ENCODE data around the gene RABEPK.
"Not testable (repeated sequence)": the region's sequence is repeated elsewhere in the genome, so short reads cannot be mapped to it uniquely, and the experiment has no call there.

RABEPK gene

DNA sequence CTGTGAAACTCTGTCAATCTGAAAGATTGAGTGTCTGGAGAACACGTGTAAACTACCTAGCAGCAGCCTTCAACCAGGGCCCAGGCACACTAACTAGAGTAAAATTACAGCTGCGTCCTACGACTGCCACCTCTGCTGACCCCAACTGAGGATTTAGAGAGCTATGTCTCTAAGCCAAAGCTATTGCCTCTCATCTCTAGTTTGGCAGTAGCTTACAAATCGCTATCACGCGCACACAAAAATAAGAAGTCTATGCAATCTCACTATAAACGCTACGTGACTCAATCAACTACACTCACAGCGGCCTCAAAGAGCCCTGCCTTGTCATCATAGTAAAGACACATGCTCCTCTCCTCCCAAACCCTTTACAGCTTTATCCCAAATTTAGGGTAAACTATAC lies 19.5 kb upstream of the RABEPK start:
- Mint-ChIP-seq H3K4me1 (ENCODE audit: low read depth in 2 of 2) (peaks cover 45 to 83% of the 10 kb centered on the region in 2 donors), H3K27me3 (no peaks in the 10 kb centered on the region), H3K36me3 (ENCODE audit: insufficient read depth) (peaks cover 23% of the 10 kb centered on the region), H3K4me3 (no peak overlapping the region), H3K27ac (peak overlapping the region in 1 of 2 donors; percentile 44), H3K9me3 (no peaks in the 10 kb centered on the region)
- no peak for ATAC-seq (replicated peaks)
- no peak for DNase-seq

DNA sequence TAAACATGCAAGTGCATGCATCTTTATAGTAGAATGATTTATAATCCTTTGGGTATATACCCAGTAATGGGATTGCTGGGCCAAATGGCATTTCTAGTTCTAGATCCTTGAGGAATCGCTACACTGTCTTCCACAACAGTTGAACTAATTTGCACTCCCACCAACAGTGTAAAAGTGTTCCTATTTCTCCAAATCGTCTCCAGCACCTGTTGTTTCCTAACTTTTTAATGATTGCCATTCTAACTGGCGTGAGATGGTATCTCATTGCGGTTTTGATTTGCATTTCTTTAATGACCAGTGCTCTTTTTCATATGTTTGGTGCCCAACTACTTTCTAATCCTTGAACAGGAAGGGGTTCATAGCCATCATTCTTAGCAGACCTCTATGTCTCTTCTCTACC lies 18.6 kb upstream of the RABEPK start:
- not testable (repeated sequence) for H3K9me3 Mint-ChIP-seq; H3K4me3 Mint-ChIP-seq; H3K27me3 Mint-ChIP-seq; DNase-seq; ATAC-seq (replicated peaks)
- peaks cover 39 to 78% of the 10 kb centered on the region in 2 donors for H3K4me1 Mint-ChIP-seq (ENCODE audit: low read depth in 2 of 2)
- H3K36me3 Mint-ChIP-seq (ENCODE audit: insufficient read depth) = peaks cover 28% of the 10 kb centered on the region
- peak overlapping the region in 1 of 2 donors; percentile 71 for H3K27ac Mint-ChIP-seq

DNA sequence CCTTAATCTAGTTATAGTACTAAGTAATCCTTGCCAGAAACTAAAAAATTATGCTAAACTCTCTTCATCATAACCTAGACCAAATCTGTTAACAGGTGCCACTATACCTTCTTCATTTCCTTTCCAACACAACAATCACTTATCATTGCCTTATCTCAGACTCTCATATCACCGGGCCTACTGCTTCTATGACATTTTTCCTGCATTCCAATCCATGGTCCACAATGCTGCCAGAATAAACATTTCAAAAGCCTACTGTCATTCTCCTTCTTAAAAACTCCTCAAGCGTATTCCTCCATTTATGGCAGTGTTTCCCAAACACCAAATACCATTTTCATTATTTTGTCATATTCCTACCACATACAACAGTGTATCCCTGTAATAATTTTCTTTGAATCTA lies 17.3 kb upstream of the RABEPK start:
- H3K9me3 Mint-ChIP-seq = no peaks in the 10 kb centered on the region
- H3K27ac Mint-ChIP-seq = peak overlapping the region in 1 of 2 donors; percentile 2
- no peak overlapping the region for H3K4me3 Mint-ChIP-seq
- DNase-seq = no peak
- ATAC-seq (replicated peaks) = no peak
- H3K36me3 Mint-ChIP-seq (ENCODE audit: insufficient read depth) = peaks cover 35% of the 10 kb centered on the region
- no peaks in the 10 kb centered on the region for H3K27me3 Mint-ChIP-seq
- H3K4me1 Mint-ChIP-seq (ENCODE audit: low read depth in 2 of 2) = peaks cover 44 to 82% of the 10 kb centered on the region in 2 donors

DNA sequence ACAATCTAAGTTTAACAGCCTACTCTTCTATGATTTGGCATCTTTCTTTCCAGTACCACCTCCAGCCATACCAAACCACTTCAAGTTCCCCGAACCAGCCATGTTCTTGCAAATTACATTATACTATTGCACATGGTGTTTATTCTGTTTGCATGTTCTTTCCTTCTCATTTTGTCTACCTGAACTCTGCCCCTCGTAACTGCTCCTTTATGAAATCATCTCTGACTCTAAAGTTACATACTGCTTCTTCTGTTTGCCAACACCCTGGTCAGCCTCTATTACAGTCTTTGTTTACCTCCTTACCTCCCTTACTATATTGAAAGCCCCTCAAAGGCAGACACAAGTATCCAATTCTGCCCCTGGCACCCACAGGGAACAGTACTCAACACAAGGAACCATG lies 16.8 kb upstream of the RABEPK start:
- no peaks in the 10 kb centered on the region for H3K9me3 Mint-ChIP-seq
- peaks cover 42 to 81% of the 10 kb centered on the region in 2 donors for H3K4me1 Mint-ChIP-seq (ENCODE audit: low read depth in 2 of 2)
- no peak for DNase-seq
- no peak overlapping the region for H3K4me3 Mint-ChIP-seq
- ATAC-seq (replicated peaks) = no peak
- H3K27me3 Mint-ChIP-seq = no peaks in the 10 kb centered on the region
- peaks cover 35% of the 10 kb centered on the region for H3K36me3 Mint-ChIP-seq (ENCODE audit: insufficient read depth)
- peak overlapping the region in 1 of 2 donors; percentile 2 for H3K27ac Mint-ChIP-seq

DNA sequence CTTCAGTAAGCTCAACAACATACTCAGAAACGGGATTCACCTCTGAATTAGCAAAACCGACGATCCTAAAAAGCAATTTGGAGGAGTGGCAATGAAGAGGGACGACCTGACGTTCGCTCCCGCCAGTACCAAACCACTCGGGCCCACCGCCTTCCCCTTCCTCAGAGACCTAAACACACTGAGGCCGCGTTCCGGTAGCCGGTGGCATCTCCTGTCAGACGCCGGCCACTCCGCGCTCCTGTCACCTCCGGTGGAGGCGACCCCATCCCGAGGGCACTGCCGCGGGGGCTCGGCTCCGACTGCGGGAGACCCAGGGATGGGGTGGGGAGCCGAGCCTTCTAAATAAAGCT lies 11.4 kb upstream of the RABEPK start:
- Mint-ChIP-seq H3K27me3 (no peaks in the 10 kb centered on the region), H3K27ac (peak overlapping the region; percentile 90 to 94), H3K9me3 (no peaks in the 10 kb centered on the region), H3K4me3 (peak overlapping the region; percentile 95 to 96), H3K4me1 (ENCODE audit: low read depth in 2 of 2) (peaks cover 25 to 32% of the 10 kb centered on the region in 2 donors), H3K36me3 (ENCODE audit: insufficient read depth) (peaks cover 41% of the 10 kb centered on the region)
- ATAC-seq (replicated peaks) (peak; percentile 13), DNase-seq (peak in 2 of 3 experiments; percentile 14 to 23)

DNA sequence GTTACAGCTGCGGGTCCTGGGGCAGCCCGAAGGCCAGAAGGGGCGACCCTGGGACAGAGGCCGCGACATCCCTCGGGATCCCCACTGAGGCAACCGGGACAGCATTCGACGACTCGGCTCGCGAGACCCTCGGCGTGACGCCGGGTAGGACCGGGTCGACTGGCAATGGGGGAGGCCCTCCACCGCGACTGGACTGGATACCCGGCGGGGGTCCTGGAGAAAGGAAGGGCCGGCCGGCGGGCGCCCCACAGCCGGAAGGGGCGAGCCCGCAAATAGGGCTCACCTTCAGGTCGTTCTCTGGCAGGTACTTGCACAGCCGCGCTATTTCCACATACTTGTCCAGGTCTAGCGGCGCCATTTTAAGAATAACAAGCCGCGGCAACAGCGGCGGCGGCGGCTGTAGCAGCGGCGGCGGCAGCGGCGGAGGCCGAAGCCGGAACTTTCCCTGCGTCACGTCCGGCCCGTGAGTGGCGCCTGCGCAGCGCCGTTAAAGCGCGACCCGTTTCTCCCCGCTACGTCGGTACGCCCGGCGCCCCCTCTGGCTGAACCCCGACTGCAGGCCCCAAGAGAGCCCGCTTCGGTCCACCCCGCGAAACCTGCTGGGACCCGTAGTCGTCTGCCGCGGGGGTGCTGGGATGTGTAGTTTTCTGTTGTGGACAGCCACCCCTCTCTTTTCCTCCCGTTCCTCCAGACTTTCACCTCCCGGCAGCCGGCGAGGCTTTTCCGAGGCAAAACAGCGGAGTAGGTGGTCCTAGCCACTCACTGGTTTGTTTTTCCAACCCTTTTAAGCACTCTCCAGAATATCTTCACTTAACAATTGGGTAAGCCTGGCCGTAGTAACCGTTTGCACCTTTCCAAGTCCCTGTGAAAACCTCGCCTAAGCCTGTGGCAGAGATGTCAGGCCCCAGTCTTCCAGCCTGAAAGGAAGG lies 10.7 kb upstream of the RABEPK start, which contains the start of gene PPP6C:
PPP6C (minus strand) TSS at position 443 of the 929 bp plus-strand sequence; CDS start at position 358, 85 bp downstream.
- ATAC-seq (replicated peaks) = peak; percentile 94
- no peaks in the 10 kb centered on the region for H3K27me3 Mint-ChIP-seq
- H3K4me3 Mint-ChIP-seq = peak within 1 kb of the TSS; percentile 95 to 96
- H3K4me1 Mint-ChIP-seq (ENCODE audit: low read depth in 2 of 2) = peaks cover 26 to 29% of the 10 kb centered on the region in 2 donors
- no peaks in the 10 kb centered on the region for H3K9me3 Mint-ChIP-seq
- H3K27ac Mint-ChIP-seq = peak within 1 kb of the TSS; percentile 90 to 94
- DNase-seq = peak; percentile 97 to 98 (median 97)
- peaks cover 36% of the 10 kb centered on the region for H3K36me3 Mint-ChIP-seq (ENCODE audit: insufficient read depth)

DNA sequence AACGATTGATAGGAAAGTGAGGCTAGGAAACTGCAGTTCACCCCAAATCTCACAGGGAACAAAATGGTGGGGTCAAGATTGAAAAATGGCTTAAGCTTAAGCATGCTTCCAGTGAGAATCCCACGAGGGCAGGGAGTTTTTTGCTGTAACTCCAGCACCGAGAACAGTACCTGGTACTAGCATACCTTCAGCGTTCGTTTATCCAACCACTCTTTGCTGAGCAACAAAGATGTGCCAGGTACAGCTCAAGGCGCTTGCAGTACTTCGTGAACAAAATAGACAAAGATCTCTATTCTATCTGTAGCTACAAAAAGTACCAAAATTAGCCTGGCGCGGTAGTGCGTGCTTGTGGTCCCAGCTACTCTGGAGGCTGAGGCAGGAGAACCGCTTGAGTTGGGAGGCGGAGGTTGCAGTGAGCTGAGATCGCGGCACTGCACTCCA lies 10.0 kb upstream of the RABEPK start:
- peaks cover 28% of the 10 kb centered on the region for H3K36me3 Mint-ChIP-seq (ENCODE audit: insufficient read depth)
- peak overlapping the region; percentile 95 to 96 for H3K4me3 Mint-ChIP-seq
- H3K9me3 Mint-ChIP-seq = no peaks in the 10 kb centered on the region
- ATAC-seq (replicated peaks) = no peak
- peaks cover 29 to 31% of the 10 kb centered on the region in 2 donors for H3K4me1 Mint-ChIP-seq (ENCODE audit: low read depth in 2 of 2)
- H3K27ac Mint-ChIP-seq = peak overlapping the region; percentile 90 to 94
- DNase-seq = no peak
- no peaks in the 10 kb centered on the region for H3K27me3 Mint-ChIP-seq

DNA sequence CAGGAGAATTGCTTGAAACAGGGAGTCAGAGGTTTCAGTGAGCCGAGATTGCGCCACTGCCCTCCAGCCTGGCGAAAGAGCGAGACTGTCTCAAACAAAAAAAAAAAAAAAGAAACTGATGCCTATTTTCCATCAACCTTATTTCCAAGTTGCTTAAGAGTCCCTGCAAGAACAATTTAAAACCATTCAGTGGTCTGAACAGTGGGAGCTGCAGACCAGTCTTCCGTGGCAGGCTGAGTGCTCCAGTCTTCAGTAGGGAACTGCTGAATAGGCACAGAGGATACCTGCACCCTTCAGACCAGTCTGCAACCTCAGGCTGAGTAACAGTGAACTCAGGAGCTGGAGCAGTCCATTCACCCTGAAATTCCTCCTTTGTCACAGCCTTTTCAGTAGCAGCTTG lies 5.9 kb upstream of the RABEPK start:
- peaks cover 10 to 21% of the 10 kb centered on the region in 2 donors for H3K4me1 Mint-ChIP-seq (ENCODE audit: low read depth in 2 of 2)
- H3K9me3 Mint-ChIP-seq; ATAC-seq (replicated peaks); H3K27me3 Mint-ChIP-seq; DNase-seq: not testable (repeated sequence)
- H3K36me3 Mint-ChIP-seq (ENCODE audit: insufficient read depth) = peaks cover 12% of the 10 kb centered on the region
- H3K27ac Mint-ChIP-seq = peak overlapping the region; percentile 60 to 80
- peak overlapping the region; percentile 77 to 78 for H3K4me3 Mint-ChIP-seq

DNA sequence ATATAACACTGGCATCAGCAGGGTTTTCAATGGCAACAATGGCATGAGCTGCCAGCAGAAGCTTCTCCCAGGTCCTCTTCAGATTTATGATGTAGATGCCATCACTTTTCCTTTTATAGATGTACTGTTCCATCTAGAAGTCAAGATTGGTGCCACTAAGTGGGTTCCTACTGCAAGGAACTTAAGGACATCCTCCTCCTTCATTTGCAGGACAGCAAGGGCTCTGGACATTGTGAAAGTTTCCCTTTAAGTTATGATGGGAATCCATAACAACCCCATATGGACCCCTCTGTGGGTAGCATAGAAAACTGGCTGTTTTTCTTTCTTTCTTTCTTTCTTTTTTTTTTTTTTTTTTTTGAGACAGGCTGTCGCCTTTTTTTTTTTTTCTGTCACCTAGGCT lies 4.8 kb upstream of the RABEPK start:
- Mint-ChIP-seq H3K4me1 (ENCODE audit: low read depth in 2 of 2) (peaks cover 11 to 20% of the 10 kb centered on the region in 2 donors), H3K36me3 (ENCODE audit: insufficient read depth) (peaks cover 12% of the 10 kb centered on the region), H3K27ac (peak overlapping the region in 1 of 2 donors; percentile 80), H3K4me3 (peak overlapping the region in 1 of 2 donors; percentile 78)
- not testable (repeated sequence) for DNase-seq; ATAC-seq (replicated peaks); H3K9me3 Mint-ChIP-seq; H3K27me3 Mint-ChIP-seq

DNA sequence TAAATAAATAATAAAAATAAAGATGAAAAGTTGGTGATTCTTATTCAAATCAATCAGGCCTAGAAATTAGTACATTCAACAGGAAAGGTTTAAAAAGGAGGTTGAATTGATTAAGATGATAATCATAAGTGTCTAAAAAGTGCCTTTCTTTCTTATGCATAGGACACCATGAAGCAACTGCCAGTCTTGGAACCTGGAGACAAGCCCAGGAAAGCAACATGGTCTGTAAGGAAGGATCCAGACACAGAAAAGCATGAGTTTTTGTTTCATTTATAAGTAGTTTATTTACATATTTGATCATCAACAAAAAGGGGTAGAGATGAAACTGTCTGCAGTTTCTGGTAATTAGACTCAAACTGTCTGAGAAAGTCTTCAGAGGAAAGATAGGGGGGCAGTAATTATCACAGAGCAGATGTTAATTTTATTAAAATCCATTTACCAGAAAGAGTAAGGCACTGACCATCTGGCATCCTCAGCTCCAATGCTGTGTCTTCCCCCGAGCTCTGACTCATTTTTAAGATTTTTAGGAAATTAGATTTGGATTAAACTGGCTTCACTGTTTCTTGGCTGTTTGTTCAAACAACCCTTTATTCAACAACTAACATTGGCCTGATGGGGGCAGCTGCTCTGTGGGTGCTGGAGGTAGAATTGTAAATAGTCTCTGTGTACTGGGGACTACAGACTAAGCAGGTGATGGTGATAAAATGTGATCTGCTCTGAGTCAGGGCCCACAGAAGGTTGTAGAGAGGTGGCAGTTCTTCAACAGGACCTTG lies 2.7 kb downstream of the RABEPK start:
- Mint-ChIP-seq H3K27me3 (no peaks in the 10 kb centered on the region), H3K4me3 (no peak overlapping the region), H3K36me3 (ENCODE audit: insufficient read depth) (peaks cover 35% of the 10 kb centered on the region), H3K27ac (no peak overlapping the region), H3K4me1 (ENCODE audit: low read depth in 2 of 2) (peaks cover 15 to 17% of the 10 kb centered on the region in 2 donors), H3K9me3 (no peaks in the 10 kb centered on the region)
- ATAC-seq (replicated peaks) (no peak), DNase-seq (no peak)

DNA sequence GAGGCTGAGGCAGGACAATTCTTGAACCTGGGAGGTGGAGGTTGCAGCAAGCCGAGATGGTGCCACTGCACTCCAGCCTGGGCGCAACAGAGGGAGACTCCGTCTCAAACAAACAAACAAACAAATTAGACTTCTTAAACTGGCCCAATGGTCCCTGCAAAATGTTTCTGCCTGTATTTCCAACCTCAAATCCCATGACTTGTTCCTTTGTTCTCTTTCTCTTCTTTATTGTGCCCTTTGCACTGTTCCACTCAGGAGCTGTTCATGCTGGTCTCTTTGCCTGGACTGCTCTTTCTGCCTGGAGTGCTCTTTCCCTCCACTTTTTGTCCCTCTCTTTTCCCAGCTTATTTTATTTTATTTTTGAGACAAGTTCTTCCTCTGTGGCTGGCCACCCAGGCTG lies 4.1 kb downstream of the RABEPK start:
- Mint-ChIP-seq H3K27me3 (no peaks in the 10 kb centered on the region), H3K9me3 (no peaks in the 10 kb centered on the region), H3K4me3 (no peak overlapping the region), H3K36me3 (ENCODE audit: insufficient read depth) (peaks cover 43% of the 10 kb centered on the region), H3K27ac (peak overlapping the region in 1 of 2 donors; percentile 5), H3K4me1 (ENCODE audit: low read depth in 2 of 2) (peaks cover 14 to 17% of the 10 kb centered on the region in 2 donors)
- no peak for DNase-seq
- no peak for ATAC-seq (replicated peaks)

DNA sequence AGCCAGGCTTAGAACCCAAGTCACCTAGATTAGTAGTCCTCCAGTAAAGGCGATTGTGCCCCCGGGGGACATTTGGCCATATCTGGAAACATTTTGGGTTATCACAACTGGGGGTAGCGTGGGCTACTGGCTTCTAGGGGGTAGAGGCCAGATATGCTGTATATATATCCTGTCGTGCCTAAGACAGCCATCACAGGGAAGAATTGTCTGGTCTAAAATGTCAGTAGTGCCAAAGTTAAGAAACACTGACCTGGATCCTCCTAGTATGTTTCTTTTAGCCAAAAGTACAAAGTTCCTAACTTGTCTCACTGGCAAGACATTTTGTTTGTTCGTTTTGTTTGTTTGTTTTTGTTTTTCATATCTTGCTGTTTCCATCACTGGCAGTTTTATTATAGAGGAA lies 13.8 kb downstream of the RABEPK start:
- ATAC-seq (replicated peaks) (no peak), DNase-seq (no peak)
- no peak overlapping the region for H3K4me3 Mint-ChIP-seq
- peak overlapping the region in 1 of 2 donors; percentile 13 for H3K27ac Mint-ChIP-seq
- H3K36me3 Mint-ChIP-seq (ENCODE audit: insufficient read depth) = peaks cover 46% of the 10 kb centered on the region
- H3K9me3 Mint-ChIP-seq = no peaks in the 10 kb centered on the region
- H3K4me1 Mint-ChIP-seq (ENCODE audit: low read depth in 2 of 2) = peaks cover 0 to 3% of the 10 kb centered on the region in 2 donors
- no peaks in the 10 kb centered on the region for H3K27me3 Mint-ChIP-seq

DNA sequence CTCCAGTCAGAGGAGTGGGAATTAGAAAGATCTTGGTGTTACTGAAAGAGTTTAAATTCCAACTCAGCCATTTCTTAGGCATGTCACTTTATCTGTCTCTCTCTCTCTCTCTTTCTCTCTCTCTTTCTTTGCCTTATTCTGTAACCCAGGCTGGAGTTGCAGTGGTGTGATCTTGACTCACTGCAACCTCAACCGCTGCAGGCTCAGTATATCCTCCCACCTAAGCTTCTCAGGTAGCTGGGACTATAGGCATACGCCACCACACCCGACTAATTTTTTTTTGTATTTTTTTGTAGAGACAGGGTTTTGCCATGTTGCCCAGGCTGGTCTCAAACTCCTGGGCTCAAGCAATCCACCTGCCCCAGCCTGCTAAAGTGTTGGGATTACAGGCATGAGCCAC lies 18.3 kb downstream of the RABEPK start:
- no peak overlapping the region for H3K27ac Mint-ChIP-seq
- no peak for DNase-seq
- no peak for ATAC-seq (replicated peaks)
- H3K4me3 Mint-ChIP-seq = no peak overlapping the region
- H3K27me3 Mint-ChIP-seq = no peaks in the 10 kb centered on the region
- H3K36me3 Mint-ChIP-seq (ENCODE audit: insufficient read depth) = peaks cover 35% of the 10 kb centered on the region
- H3K4me1 Mint-ChIP-seq (ENCODE audit: low read depth in 2 of 2) = peaks cover 0 to 3% of the 10 kb centered on the region in 2 donors
- no peaks in the 10 kb centered on the region for H3K9me3 Mint-ChIP-seq
